A172 (cell line): ENCODE measurements around the gene UBE3B. TPM values are rescaled to one million over a fixed set of nuclear protein-coding genes. Genes with fewer than 3 reads are reported as not detected.

Source experiments
- DNase-seq: peaks from one replicate; pipeline ENCODE4 v3.0.0-alpha.2; 2015; ENCODE audit warnings: low spot score
- total RNA-seq: library from RNA; depleted of rRNA; stranded (reverse); fragments of >200 nt; shearing (Covaris generic); gene quantifications from 2 replicates; pipeline ENCODE4 v1.2.3, GENCODE V29; 2014; rRNA removed

Gene UBE3B
- total RNA-seq, 1 experiment from 2014 or later, result 30.2 TPM

- no peak for DNase-seq
These were observed 94.5 kb downstream of the UBE3B start for GRCh38 chr12:109571773-109572505.

- no peak for DNase-seq
These were observed 95.0 kb downstream of the UBE3B start for GRCh38 chr12:109572506-109572845.

GRCh38 chr12:109573029-109573913 lies 95.8 kb downstream of the UBE3B start, which contains the start of the genes MMAB and MVK:
TSS of gene MMAB (minus strand) at chr12:109573504. CDS start at chr12:109573480, 24 bp downstream.
TSS of gene MVK (plus strand) at chr12:109573794. CDS start at chr12:109574823, 1,029 bp downstream.
- DNase-seq, result peak; percentile 98

- no peak for DNase-seq
These were observed 96.4 kb downstream of the UBE3B start for GRCh38 chr12:109573914-109574244.

- DNase-seq, result no peak
These were observed 98.2 kb downstream of the UBE3B start for GRCh38 chr12:109575683-109576082.

GRCh38 chr12:109577311-109577710 lies 99.9 kb downstream of the UBE3B start:
- DNase-seq, result no peak

- no peak for DNase-seq
These were observed 101.0 kb downstream of the UBE3B start for GRCh38 chr12:109578330-109578927.

- no peak for DNase-seq
These were observed 102.2 kb downstream of the UBE3B start for GRCh38 chr12:109579639-109580038.

- DNase-seq, result no peak
These were observed 102.8 kb downstream of the UBE3B start for GRCh38 chr12:109580272-109580671.

- no peak for DNase-seq
These were observed 103.4 kb downstream of the UBE3B start for GRCh38 chr12:109580684-109581333.

- DNase-seq, result no peak
These were observed 103.9 kb downstream of the UBE3B start for GRCh38 chr12:109581334-109581691.

GRCh38 chr12:109581856-109582255 lies 104.4 kb downstream of the UBE3B start:
- DNase-seq, result peak; percentile 66

- peak; percentile 22 for DNase-seq
These were observed 105.2 kb downstream of the UBE3B start for GRCh38 chr12:109582636-109583035.

- DNase-seq, result no peak
These were observed 106.3 kb downstream of the UBE3B start for GRCh38 chr12:109583733-109584132.

Other genes with a start within 250 kb of the UBE3B start
- not detected in 2 replicates for gene FOXN4, start 168.3 kb upstream of the UBE3B start, total RNA-seq
- not detected in 2 replicates for gene MYO1H, start 129.7 kb upstream of the UBE3B start, total RNA-seq
- gene KCTD10, start 334 bp upstream of the UBE3B start, total RNA-seq, result 19.6 and 53.6 TPM in 2 replicates
- 51.2 and 52.0 TPM in 2 replicates for gene MMAB, start 95.9 kb downstream of the UBE3B start, total RNA-seq
- gene MVK, start 96.2 kb downstream of the UBE3B start, total RNA-seq, result 18.7 and 30.2 TPM in 2 replicates
- gene FAM222A, start 236.2 kb downstream of the UBE3B start, total RNA-seq, result 3.7 and 4.2 TPM in 2 replicates